ENCODE data around the gene GNB1.
"Not testable (repeated sequence)": the region's sequence is repeated elsewhere in the genome, so short reads cannot be mapped to it uniquely, and the experiment has no call there.

The GNB1 gene

GRCh38 chr1:1890506-1891348, at the start of gene GNB1:
GNB1 (minus strand) TSS chr1:1891087; CDS start chr1:1825453, 65,634 bp downstream.
- DNase-seq (ENCODE audit: low read depth) = peak; percentile 78

GRCh38 chr1:1940123-1940425, 49.2 kb upstream of the GNB1 start:
- DNase-seq (ENCODE audit: low read depth) = no peak

- no peak for DNase-seq (ENCODE audit: low read depth)
Observed at GRCh38 chr1:1939296-1940122, 48.6 kb upstream of the GNB1 start.

- DNase-seq (ENCODE audit: low read depth) = no peak
Observed at GRCh38 chr1:1938613-1939295, 47.9 kb upstream of the GNB1 start.

- no peak for DNase-seq (ENCODE audit: low read depth)
Observed at GRCh38 chr1:1938276-1938573, 47.3 kb upstream of the GNB1 start.

- DNase-seq (ENCODE audit: low read depth) = no peak
Observed at GRCh38 chr1:1937549-1938275, 46.8 kb upstream of the GNB1 start.

GRCh38 chr1:1937061-1937460, 46.2 kb upstream of the GNB1 start:
- DNase-seq (ENCODE audit: low read depth) = no peak

GRCh38 chr1:1934848-1935247, 44.0 kb upstream of the GNB1 start:
- DNase-seq (ENCODE audit: low read depth) = not testable (repeated sequence)

- no peak for DNase-seq (ENCODE audit: low read depth)
Observed at GRCh38 chr1:1929639-1930545, 39.0 kb upstream of the GNB1 start.

GRCh38 chr1:1929102-1929638, 38.3 kb upstream of the GNB1 start:
- no peak for DNase-seq (ENCODE audit: low read depth)

- no peak for DNase-seq (ENCODE audit: low read depth)
Observed at GRCh38 chr1:1928231-1929101, 37.6 kb upstream of the GNB1 start.

- DNase-seq (ENCODE audit: low read depth) = no peak
Observed at GRCh38 chr1:1927751-1928150, 36.9 kb upstream of the GNB1 start.

- DNase-seq (ENCODE audit: low read depth) = no peak
Observed at GRCh38 chr1:1926886-1927660, 36.2 kb upstream of the GNB1 start.

- no peak for DNase-seq (ENCODE audit: low read depth)
Observed at GRCh38 chr1:1926346-1926811, 35.5 kb upstream of the GNB1 start.

GRCh38 chr1:1925437-1926345, 34.8 kb upstream of the GNB1 start:
- no peak for DNase-seq (ENCODE audit: low read depth)

GRCh38 chr1:1924849-1925248, 34.0 kb upstream of the GNB1 start:
- DNase-seq (ENCODE audit: low read depth) = no peak

- DNase-seq (ENCODE audit: low read depth) = no peak
Observed at GRCh38 chr1:1924386-1924785, 33.5 kb upstream of the GNB1 start.
